ENCODE results near the gene ACTL10. TPM values are rescaled to one million over a fixed set of nuclear protein-coding genes. Genes with fewer than 3 reads are reported as not detected.
"Not testable (repeated sequence)": the region's sequence is repeated elsewhere in the genome, so short reads cannot be mapped to it uniquely, and the experiment has no call there.

Gene ACTL10
- total RNA-seq, 1 donor from 2014 or later: 26.3 TPM

- no peak for TF ChIP-seq CTCF (IDR thresholded peaks at IDR 0.05)
- Histone ChIP-seq H3K9me3 (no peaks in the 10 kb centered on the region), H3K36me3 (peaks cover 56 to 78% of the 10 kb centered on the region in 2 donors), H3K4me1 (no peaks in the 10 kb centered on the region), H3K27me3 (no peaks in the 10 kb centered on the region), H3K27ac (no peak overlapping the region), H3K4me3 (no peak overlapping the region)
- DNase-seq (ENCODE audit: low spot score in 2 of 2): no peak
- intact Hi-C loops (cut with DNase I): no loop called here
Observed at GRCh38 chr20:33627577-33628216, 39.0 kb upstream of the ACTL10 start.

DNA sequence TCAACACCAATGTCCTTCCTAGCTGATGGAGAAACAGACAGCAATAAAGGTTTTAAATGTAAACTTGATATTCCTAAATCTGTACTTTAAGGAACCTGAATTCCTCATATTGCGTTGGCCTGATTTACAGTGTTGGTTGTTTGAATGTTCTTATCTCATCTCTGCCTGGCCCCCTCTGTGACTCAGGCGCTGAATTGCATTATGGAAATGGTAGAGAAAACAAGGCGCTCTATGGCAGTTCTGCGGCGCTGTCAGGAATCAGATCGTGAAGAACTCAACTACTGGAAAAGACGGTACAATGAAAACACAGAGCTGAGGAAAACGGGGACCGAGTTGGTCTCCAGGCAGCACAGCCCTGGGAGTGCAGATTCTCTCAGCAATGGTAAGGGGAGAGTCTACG lies 37.2 kb upstream of the ACTL10 start:
- intact Hi-C loops (cut with DNase I): no loop called here
- no peak for TF ChIP-seq CTCF (IDR thresholded peaks at IDR 0.05)
- Histone ChIP-seq H3K4me3 (no peak overlapping the region), H3K4me1 (no peaks in the 10 kb centered on the region), H3K27me3 (no peaks in the 10 kb centered on the region), H3K27ac (no peak overlapping the region), H3K36me3 (peaks cover 57 to 67% of the 10 kb centered on the region in 2 donors), H3K9me3 (no peaks in the 10 kb centered on the region)
- no peak for DNase-seq (ENCODE audit: low spot score in 2 of 2)

GRCh38 chr20:33629979-33630378 lies 36.8 kb upstream of the ACTL10 start:
- Histone ChIP-seq H3K4me3 (no peak overlapping the region), H3K27me3 (no peaks in the 10 kb centered on the region), H3K36me3 (peaks cover 53 to 62% of the 10 kb centered on the region in 2 donors), H3K9me3 (no peaks in the 10 kb centered on the region), H3K4me1 (no peaks in the 10 kb centered on the region), H3K27ac (no peak overlapping the region)
- no peak for TF ChIP-seq CTCF (IDR thresholded peaks at IDR 0.05)
- intact Hi-C loops (cut with DNase I): no loop called here
- no peak for DNase-seq (ENCODE audit: low spot score in 2 of 2)

GRCh38 chr20:33630507-33630906 lies 36.2 kb upstream of the ACTL10 start:
- Histone ChIP-seq H3K4me3 (no peak overlapping the region), H3K4me1 (no peaks in the 10 kb centered on the region), H3K27me3 (no peaks in the 10 kb centered on the region), H3K9me3 (no peaks in the 10 kb centered on the region), H3K27ac (no peak overlapping the region), H3K36me3 (peaks cover 48 to 61% of the 10 kb centered on the region in 2 donors)
- TF ChIP-seq CTCF (IDR thresholded peaks at IDR 0.05): no peak
- DNase-seq (ENCODE audit: low spot score in 2 of 2): no peak
- intact Hi-C loops (cut with DNase I): no loop called here

DNA sequence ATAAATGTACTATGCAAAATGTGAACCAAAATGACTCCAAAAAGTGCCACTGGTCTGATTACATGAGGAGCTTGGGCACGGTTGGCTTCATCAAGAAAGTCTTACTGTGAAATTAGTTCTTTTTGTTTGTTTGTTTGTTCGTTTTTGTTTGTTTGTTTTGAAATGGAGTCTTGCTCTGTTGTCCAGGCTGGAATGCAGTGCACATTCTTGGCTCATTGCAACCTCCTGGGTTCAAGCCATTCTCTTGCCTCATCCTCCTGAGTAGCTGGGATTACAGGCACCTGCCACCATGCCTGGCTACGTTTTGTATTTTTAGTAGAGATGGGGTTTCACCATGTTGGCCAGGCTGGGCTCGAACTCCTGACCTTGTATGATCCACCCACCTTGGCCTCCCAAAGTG lies 34.8 kb upstream of the ACTL10 start:
- H3K27me3 ChIP-seq; intact Hi-C loops (cut with DNase I); DNase-seq (ENCODE audit: low spot score in 2 of 2); H3K4me3 ChIP-seq; H3K4me1 ChIP-seq; H3K9me3 ChIP-seq; H3K27ac ChIP-seq: not testable (repeated sequence)
- H3K36me3 ChIP-seq: peaks cover 40 to 54% of the 10 kb centered on the region in 2 donors

DNA sequence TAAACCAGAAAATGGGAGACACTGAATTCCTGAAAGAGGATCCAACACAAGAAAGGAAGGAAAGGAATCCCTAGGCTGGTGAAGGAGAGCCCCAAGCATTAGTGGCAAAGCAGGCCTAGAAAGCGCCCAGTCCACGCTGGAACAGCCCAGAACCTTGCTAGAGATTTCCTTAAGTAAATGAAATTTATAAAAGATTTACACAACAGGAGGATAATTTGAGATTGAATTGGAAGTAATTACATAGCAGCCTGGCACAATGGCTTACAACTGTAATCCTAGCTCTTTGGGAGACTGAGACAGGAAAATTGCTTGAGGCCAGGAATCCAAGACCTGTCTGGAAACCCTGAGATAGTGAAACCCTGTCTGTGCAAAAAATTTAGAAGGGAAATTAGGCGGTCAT lies 31.4 kb upstream of the ACTL10 start:
- no peaks in the 10 kb centered on the region for H3K9me3 ChIP-seq
- H3K4me1 ChIP-seq: no peaks in the 10 kb centered on the region
- H3K4me3 ChIP-seq: no peak overlapping the region
- H3K27ac ChIP-seq: no peak overlapping the region
- no peak for TF ChIP-seq CTCF (IDR thresholded peaks at IDR 0.05)
- intact Hi-C loops (cut with DNase I): no loop called here
- H3K27me3 ChIP-seq: no peaks in the 10 kb centered on the region
- peaks cover 36 to 50% of the 10 kb centered on the region in 2 donors for H3K36me3 ChIP-seq
- no peak for DNase-seq (ENCODE audit: low spot score in 2 of 2)

Measured in ascending aorta (tissue), 2 donors.